Stimulated activated naive CD4-positive, alpha-beta T cell treated with Interleukin-2 at 50 U/mL for 16 hours (primary cell): ENCODE measurements around the gene CCDC73.

ENCODE experiments used
- DNase-seq: peaks from one replicate; lab custom pipeline; 2025; lab: John Stamatoyannopoulos, UW

CCDC73 gene

DNA sequence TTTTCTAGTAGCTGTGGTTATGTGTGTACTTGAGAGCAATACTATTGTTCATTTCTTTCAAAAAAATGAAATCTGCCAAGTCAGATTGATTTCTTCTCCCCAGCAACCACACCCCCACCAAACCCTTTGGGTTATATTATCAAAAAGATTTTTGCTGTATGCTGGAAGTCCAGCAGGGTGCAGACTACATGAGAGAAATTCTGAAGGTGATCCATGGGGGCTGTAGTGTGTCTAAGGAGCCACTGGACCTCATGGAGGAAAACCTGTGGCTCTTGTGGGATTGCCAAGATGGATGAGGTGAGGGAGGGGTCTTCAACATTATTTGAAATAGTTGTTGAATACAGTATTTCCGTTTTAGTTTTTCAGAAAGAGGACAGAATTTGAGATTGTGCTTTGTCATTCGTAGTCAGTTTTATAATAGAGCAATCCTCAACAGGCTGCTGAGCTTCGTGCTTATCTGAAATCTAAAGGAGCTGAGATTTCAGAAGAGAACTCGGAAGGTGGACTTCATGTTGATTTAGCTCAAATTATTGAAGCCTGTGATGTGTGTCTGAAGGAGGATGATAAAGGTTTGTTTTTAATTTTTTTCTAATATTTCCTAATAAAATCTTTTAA, 207.8 kb downstream of the CCDC73 start:
- no peak for DNase-seq

DNA sequence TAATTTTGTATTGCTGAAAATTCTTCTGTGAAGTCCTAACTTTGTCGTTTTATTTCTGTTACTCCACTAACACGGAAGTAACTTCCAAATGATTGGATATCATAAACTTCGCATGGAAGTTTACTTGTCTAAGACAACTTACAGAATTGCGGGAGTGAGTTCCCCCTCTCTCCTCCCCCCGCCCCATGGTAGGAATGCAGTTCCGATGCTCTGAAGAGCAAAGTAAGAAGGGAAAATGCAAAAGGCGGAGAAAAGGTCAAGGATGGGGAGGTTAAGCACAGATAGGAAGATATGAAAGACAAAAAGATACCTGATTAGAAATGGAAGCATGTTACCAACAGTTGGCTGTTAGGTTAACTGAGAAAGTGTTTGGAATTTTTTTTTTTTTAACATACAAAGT, 209.5 kb downstream of the CCDC73 start:
- DNase-seq = no peak

DNA sequence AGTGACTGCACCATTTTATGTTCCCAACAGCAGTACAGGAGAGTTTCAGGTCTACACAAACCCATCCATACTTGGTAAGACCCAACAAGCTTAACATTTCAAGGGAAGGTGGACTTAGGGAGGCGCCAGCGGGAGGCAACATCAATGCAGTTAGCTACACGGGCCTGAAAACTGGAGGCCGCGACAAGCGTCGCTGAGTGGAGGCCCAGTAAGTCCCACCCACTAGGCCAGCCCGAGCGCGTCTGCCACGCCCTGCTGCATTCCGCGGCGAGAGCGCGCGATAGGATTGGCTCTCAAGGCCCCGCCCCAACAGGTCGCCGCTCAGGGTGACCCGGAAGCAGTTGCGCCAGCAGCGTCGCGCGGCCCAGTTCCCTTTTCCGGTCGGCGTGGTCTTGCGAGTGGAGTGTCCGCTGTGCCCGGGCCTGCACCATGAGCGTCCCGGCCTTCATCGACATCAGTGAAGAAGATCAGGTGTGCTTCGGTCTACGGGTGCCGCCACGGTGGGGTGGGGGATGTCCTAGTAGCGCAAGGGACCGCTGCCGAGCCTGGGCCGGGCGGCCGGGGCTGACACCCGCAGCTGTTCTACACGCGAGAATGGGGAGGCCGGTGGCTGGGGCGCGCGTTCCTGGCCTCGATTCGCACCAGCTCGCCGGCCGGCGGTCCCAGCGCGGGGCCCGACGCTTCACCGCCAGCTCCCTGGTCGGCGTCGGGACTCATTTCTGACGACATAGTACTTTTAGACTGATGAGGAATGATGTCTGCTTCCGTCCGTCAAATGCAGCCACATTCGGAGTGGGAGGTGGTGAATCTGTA, 210.8 kb downstream of the CCDC73 start, which contains the start of gene EIF3M:
TSS of gene EIF3M (plus strand) at position 373 of the 813 bp plus-strand sequence. CDS start at position 430, 57 bp downstream.
- peak; percentile 95 for DNase-seq

DNA sequence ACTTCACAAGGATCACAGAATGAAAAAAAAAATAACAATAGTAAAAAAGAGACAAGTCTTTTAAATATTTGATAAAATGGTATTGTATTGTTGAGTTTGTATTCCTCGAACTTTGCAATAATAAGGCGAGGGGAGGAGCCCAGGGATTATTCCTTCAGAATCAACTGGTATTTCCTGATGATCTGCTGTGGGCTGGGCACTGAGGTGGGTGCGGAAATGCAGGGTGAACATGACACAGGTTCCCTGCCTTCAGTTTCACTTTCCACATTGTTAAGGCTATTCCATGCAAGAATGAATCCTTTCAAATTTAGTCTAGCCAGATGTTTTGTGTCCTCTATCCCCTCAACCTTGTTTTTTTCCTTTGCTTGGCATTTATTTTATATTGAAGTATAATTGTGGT, 212.9 kb downstream of the CCDC73 start:
- no peak for DNase-seq

DNA sequence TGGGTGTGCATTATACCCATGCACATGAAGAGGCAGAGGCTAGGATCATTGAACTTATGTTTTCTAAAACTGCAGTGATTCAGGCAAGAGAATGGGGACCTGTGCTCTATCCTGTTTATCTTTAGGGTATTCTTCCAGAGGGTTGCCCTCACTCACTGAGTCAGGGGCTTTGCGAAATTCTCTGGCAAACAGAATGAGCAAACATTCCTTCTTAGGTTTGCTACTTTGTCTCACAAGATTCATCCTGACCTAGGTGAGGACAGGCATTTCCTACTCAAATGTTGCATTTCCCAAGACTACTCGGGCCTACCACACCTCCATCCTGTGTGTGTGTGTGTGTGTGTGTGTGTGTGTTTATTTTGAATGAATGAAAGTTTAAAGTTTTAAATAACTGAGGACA, 213.5 kb downstream of the CCDC73 start:
- DNase-seq = no peak

DNA sequence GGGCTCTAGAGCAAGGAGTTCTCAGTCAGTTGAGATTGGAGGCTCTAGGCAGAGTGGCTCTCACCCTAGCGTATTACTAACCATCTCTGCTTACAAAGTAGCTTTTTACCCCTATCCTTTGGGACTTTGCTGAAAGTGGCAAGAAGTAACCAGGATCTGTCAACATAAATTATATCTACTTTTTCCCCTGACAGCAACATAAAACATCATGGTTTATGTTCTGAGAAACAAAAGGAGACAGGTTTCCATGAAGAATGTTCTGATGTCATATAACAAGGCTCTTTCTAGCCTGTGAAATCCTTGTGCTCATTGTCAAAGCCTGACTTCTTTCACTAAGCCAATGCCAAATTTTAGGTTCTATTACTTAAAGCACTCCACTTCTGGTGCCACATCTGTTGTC, 218.0 kb downstream of the CCDC73 start:
- no peak for DNase-seq

DNA sequence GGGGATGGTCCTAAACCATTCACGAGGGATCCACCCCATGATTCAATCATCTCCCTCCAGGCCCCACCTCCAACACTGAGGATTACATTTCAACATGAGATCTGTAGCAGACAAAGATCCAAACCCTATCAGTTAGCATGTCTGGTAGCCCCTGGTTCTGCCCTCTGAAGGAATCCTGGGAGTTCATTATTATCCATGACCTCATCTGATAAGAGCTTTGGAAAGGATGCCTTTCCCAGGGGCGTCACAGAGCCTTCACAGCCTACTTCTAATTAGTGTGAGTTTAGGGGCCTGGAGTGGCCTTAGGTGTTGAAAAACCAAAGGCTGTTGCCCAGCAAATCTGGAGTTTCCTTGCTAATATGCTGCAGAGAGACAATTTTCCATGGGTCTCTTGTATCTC, 219.4 kb downstream of the CCDC73 start:
- DNase-seq = no peak

DNA sequence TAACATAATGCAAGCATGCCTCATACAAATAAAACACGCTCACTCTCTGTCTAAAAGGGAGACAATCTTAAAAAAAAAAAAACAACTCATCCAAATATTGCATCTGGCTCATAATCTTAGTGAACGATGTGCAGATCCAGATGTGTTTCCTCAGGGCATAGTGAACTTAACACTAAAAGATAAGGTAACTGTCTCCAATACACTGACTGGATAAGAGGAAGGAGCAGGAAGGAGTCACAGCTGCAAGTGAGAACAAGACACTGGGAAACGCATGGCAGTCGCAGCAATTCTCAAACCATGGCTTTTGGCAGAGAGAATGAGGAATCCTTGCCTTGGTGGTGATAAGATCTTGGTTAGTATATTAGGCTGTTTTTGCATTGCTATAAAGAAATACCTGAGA, 220.0 kb downstream of the CCDC73 start:
- no peak for DNase-seq

DNA sequence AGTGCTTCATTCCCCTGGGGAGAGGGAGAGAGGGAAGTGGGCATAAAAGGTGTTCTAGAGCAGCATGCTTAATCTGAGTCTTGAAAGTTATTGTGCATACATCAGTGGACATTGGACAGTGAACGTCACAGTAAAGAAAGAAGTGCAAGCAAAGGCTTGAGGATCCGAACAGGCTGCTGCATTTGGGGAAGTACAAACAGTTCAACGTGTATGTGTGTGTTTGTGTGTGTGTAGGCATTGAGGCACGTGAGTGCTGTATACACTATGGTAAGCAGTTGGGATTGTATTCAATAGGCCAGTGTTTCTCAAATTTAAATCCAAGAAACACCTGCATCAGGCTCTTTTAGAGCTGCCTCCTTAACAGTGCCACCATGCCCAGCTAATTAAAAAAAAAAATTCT, 221.2 kb downstream of the CCDC73 start:
- DNase-seq = no peak

DNA sequence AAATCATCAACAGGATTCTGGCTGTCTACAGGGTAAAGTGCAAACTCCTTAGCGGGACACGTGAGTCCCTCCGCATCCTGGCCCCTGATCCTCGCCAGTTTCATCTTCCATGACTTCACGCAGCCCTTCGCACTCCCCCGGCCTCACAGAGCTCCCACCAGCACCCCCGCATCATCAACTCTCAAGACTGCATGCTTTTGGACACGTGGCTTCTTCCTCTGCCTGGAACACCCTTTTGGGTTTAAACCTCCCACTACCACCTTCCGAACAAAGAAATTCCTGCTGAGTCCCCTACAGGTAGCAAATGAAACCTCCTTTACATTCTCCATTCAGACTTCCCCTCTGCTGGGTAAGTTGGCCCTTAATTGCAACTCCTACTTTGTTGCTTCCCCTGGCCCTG, 223.4 kb downstream of the CCDC73 start:
- no peak for DNase-seq

DNA sequence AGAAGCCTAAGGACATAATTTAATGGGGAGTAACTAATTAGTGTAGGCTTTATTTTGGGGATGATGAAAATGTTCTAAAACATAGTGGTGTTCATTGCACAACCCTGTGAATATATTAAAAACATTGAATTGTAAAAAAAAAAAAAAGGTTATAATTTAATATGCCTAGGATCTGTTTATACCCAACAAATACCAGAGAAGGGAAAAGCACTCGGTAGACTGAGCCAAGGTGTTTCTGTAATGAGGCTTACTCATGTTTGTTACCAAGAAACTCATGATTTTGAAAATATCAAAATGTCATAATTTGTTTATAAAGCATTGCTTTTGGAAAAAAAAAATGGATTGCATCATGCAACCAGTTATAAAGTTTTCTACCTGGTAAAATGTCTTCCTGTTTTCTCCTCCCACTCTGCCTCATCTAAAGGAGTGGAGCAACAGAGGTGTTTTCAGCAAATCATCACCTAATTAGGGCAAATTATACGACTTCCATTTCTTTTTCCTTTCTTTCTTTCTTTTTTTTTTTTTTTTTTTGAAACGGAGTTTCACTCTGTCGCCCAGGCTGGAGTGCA, 225.1 kb downstream of the CCDC73 start:
- no peak for DNase-seq

DNA sequence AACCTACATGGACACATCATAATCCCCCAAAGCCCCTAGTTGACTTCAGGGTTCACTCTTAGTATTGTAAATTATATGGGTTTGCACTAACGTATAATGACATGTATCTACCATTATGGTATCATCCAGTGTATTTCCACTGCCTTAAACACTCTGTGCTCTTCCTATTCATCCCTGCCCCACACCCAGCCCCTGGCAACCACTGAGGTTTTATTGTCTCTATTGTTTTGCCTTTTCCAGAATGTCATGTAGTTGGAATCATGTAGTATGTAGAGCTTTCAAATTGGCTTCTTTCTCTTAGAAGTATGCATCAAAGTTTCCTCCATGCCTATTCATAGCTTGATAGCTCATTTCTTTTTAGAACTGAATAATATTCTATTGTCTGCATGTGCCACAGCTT, 227.3 kb downstream of the CCDC73 start:
- DNase-seq = no peak

DNA sequence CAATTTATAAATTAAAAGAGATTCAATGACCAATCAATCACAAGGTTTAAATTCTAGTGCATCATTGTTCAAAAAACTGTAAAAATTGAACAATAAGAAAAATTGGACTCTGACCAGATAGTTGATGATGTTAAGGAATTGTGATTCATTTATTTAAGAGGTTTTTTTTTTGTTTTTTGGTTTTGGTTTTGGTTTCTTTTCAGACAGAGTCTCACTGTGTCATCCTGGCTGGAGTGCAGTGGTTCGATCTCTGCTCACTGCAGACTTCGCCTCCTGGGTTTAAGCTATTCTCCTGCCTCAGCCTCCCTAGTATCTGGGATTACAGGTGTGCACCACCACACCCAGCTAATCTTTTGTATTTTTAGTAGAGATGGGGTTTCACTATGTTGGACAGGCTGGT, 227.9 kb downstream of the CCDC73 start:
- no peak for DNase-seq

DNA sequence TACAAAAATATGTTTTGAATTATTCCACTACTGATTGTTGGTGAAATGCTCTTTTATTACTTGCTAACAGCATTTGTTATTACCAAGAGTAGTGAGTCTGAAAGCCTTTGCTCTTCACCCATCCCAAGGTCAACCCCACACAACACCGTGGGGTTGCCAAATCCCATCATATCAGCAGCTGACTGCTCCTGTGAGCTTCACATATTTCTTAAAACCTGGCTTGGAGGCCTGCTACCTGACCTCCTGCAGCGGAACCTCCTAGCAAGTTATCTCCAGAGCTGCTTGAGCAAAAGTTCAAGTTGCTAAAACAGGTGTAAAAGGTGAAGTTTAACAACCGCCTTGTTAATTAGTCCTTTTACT, 230.9 kb downstream of the CCDC73 start:
- no peak for DNase-seq

DNA sequence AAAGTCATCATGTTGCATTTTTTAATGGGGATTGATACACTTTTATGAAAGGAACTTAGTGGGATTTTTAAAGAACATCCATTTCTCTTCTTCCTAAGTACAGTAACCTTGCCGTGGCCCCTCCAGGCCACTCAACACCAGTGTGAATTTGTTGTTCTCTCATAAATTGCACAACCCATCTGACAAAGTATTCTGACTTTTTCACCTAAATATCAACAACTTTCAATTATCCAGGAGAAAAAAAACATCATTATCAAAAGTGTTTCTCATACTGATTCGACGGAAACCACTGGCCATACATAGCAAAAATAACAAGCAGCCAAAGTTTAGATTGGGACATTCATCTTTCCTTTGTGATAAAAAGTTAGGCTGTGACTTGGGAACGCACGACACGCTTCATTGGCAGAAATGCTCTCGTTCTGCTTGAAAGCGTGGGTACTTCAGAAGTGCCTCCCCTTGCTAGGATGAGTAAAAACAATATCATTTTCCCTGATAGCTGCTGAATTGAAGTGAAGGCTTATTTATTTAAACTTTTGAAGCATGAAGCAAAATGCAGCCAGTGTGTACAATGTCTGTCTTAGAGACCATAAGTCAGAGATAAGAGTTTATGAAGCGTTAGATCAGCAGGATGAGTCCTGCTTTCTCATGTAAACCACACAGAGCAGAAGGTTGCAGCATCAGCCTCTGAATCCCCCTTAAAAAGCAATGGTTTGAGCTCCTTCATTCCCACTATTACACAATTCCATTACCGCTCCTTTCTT, 231.4 kb downstream of the CCDC73 start:
- no peak for DNase-seq

DNA sequence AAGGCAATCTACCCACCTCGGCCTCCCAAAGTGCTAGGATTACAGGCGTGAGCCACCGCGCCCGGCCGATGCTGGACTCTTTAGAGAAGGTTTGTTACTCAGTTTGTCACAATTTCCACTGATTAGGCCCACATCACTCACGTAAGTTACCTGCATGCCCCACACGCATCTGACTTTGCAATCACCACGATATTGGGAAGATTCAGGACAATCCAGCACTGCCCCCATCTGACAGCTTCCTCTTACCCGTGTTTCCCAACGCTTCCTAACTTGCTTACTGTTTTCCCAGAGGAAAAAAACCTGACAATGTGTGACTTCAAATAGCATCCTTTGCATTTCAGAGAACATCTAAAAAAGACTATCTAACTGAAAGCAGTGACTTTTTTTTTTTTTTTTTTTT, 232.6 kb downstream of the CCDC73 start:
- DNase-seq = no peak

DNA sequence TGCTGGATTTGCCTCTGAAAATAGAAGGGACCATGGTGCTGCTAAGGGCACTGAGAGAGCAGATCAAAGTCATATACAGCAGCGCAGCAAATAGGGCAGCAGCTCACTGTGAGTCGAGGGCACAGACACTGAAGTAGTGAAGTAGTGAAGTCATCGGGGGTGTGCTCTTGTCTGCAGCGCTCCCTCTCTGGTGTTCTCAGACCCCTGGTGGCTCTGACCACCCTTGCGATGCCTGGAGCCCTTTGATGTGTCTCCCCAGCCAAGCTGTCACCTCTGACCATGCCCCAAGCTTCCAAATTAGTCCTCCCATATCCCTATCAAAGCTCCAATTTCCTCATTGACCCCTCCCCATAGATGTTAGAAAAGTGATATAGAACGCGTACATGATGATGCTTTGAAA, 238.6 kb downstream of the CCDC73 start:
- DNase-seq = no peak

DNA sequence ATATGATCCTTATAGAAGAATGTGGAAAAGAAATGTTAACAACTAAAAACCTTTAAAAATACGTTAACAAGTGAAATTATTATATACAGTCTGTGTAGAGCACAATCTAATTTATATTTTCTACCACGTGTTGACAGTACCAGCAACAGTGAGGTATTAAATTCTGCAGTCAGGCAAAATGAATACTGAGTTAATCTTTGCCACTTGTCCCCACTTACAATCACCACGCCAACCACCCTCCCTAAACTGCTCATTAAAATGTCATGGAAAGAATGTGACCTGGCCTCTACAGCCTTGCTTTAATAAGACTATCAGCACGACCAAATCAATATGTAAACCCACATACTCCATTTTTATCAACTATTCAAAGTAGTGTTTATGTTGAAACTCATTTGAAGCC, 239.4 kb downstream of the CCDC73 start:
- DNase-seq = no peak
